ENCODE results near the gene ABHD16A.

ABHD16A gene

DNA sequence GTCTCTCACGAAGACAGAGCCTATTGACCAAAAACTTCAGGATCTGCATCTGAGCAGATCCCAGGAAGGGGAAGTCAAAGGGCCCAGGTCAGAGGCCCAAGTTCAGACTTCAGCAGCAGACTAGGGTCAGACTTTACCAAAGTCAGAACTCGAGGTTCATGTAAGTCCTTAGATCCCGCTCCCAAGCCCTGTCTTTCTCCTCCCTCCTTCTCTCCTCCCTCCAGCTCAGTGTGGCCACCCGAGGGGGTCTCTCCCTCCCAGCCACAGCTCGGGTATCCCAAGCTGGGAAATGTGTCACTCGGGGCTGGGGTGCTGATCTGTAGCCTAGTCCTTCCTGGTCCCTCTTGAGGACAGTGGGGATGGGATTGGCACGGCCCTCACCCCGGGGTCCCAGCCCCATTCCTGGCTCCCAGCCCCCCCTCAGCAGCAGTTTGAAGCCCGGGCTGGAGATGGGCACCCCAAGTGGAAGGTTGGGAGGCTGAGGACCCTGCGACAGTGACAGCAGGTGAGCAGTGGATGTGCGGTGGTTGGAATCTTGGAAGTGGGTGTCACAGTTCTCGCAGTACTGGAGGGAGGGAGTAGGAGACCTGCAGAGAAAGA lies 40.9 kb downstream of the ABHD16A start:
- DNase-seq (ENCODE audit: low spot score) = no peak

DNA sequence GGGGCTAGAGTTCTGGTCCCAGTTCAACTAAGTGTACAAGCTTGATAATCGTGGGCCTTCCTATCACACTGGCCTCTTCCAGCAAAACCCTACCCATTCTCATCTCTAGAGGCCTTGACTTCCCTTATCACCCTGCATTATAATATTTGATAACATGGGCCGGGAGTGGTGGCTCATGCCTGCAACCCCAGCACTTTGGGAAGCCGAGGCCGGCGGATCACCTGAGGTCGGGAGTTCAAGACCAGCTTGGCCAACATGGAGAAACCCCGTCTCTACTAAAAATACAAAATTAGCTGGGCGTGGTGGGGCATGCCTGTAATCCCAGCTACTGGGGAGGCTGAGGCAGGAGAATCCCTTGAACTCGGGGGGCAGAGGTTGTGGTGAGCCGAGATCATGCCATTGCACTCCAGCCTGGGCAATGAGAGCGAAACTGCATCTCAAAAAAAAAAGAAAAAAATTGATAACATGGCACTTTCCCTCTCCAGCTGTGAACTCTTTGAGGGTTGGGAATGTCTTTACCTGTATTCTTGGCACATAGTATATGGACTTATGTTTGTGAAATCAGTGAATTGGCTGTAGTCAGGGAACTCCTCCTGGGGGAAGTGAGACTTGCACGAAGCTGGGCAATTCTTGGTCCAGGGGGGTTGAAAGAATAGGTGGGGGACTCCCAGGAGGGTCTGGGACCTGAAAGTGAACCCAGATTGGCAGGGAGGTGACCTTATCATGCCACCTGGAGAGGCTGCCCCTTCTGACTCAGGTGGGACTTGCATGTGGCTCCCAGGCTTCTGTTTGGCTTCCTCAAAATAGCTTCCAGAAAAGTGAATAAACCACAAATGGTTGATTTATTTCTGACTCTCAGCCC lies 41.6 kb downstream of the ABHD16A start:
- no peak for DNase-seq (ENCODE audit: low spot score)

DNA sequence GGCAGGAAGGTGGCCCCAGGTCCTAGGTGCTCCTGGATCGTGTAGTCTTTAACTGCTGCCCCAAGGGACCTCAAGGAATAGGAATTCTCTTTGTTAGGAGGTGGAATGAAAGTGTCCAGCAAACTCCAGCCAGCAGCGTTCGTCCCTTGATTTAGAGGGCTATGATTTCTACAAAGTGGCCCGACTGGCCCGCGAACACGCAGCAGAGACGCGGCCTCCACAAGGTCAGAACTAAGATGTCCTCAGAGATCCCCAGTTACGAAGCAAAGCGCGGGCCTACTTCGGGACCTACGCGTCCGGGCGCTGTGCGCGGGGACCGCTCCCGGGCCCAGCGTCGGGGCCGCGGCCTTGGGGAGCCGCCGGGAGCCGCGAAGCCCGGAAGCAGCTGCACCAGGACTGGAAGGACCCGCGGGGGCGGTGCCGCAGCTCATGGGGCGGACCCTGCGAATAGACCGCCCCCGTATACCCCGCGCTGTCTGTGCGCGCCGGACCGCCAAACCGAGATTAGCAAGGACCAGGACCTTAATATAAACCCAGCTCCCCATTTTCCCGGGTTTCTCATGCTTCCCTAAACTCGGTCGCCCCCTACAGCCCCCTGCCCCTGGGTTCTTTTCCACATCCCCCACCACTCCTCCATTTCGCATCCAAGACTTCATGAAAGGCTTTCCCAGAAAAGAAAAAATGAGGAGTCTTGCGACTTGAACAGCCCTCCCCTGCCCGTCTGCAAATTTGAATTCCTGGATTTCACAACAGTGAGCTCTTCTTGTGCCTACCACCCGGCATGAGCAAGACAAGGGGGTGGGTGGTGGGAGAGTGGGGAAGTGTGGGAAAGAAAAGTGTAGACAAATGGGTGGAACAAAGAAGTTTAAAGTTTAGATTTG lies 42.5 kb downstream of the ABHD16A start, which contains the start of gene C6orf47:
TSS of gene C6orf47 (minus strand) at position 398 of the 881 bp plus-strand sequence. CDS start 831 bp downstream, outside the sequence.
- peak; percentile 83 for DNase-seq (ENCODE audit: low spot score)

- DNase-seq (ENCODE audit: low spot score) = no peak
Observed at GRCh38 chr6:31659649-31660380, 43.3 kb downstream of the ABHD16A start.

DNA sequence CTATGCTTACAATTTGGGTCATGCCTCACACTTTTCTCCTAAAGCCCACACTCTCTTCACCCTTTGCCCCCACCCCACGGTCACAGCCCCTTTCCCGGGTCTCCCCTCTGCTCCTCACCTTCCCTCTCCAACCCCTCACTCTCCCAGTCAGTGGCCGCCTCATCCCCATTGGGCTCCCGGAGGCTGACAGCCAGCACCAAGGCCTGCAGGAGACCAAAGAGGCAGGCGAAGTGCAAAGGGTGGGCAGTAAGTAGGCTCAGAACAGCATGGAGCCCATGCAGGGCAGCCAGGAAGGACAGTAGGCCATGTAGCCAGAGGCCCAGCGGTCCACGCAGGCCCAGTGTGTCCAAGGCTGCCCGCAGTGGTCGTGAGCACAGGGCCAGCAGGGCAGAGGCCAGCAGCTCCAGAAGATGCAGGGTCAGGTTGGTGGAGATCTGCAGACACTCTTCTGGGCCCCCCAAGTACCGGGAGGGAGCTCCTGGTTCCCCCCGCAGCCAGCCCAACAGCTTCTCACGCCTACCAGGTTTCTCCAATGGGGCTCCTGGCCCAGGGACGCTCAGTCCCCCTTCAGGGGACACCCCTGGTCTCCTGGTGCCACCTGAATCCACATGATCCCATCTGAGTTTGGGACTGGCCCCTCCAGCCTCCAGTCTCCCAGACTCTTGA lies 44.0 kb downstream of the ABHD16A start:
- no peak for DNase-seq (ENCODE audit: low spot score)

DNA sequence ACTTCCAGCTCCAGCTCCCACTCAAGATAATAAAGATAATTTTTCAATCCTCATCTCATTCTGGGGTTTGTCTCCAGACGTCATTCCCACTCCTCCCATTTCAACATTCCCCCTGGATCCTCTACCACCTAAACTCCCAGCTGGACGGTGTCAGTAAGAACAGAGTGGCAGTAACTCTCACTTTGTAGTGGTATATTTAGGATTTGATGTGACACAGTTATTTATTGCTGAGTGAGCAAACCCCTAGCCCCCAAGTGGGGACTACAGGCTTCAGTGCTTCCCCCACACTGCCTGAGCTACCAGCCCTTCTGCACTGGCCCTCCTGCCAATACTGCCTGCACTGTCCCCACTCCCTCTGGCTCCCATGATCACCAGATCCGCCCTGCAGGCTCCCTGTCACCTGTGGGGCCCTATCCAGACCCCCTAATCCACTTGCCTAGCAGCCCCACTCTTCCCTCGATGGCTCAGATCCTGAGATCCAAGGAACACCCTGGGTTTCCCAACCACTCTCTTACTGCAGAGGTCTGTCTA lies 44.9 kb downstream of the ABHD16A start:
- DNase-seq (ENCODE audit: low spot score) = no peak

- no peak for DNase-seq (ENCODE audit: low spot score)
Observed at GRCh38 chr6:31657406-31658157, 45.5 kb downstream of the ABHD16A start.

DNA sequence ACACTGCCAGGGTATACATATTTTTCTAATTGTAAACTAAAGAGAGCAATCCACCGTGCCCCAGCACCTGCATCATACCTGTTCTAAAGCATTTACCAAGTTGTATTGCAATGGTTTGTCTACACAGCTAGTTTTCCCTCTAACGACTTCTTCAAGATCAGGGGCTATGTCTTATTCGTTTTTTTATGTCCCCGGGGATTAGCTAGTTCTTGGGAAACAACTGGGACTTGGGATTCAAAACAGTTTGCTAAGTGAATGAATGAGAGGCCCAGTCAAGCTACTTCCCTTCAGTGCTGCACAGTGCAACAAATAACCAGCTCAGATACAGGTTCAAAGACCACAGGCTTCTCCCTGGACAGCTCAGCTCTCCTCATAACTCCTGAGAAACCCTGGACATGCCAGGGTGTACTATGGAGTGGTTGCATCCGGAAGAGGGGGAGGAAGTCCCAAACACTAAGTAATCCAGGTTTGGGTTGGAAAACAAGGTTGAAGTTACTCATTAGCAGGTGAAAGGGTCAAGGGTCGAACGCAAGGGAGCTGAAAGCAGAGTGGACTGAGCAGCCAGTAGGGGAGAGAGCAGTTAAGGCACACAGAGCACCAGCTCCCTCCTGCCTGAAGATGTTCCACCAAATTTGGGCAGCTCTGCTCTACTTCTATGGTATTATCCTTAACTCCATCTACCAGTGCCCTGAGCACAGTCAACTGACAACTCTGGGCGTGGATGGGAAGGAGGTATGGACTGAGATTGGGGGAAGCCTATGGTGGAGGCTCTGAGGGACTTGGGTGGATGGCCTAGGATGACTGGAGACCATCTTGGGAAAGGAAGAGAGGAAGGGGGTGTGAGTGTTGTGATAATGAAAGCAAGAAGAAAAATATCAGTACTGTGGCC lies 47.5 kb downstream of the ABHD16A start, which contains the start of gene APOM:
TSS of gene APOM (plus strand) at position 546 of the 889 bp plus-strand sequence. CDS start at position 619, 73 bp downstream.
- DNase-seq (ENCODE audit: low spot score) = no peak

GRCh38 chr6:31654574-31655348 lies 48.4 kb downstream of the ABHD16A start:
- no peak for DNase-seq (ENCODE audit: low spot score)

- DNase-seq (ENCODE audit: low spot score) = peak; percentile 95
Observed at GRCh38 chr6:31652925-31653724, 50.0 kb downstream of the ABHD16A start.

DNA sequence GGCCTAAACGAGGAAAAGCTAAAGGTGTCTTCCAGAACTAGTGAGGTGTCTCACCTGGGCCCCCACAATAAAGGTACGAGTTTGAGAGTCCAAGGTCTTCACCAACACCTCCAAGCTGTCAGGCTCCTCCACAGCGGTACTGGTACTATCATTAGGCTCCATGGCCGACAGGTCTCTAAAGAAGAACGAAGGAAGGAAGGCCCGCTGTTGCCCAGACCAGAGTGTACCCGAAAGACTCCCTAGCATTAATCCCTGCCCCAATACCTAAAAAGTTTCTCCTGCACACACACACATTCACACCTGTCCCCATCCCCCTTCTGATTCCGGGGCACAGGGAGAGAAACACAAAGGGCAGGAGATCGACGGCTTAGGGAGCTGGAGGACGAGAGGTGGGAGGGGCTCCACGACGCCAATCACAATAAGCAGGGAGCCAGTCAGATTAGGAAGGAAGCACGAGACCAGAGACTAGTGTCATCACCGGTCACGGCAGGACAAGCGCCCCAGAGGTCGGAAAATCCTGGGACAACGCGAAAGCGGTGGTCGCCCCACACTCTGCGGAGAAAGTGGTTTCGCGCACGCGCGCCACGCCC lies 51.4 kb downstream of the ABHD16A start:
- no peak for DNase-seq (ENCODE audit: low spot score)

DNA sequence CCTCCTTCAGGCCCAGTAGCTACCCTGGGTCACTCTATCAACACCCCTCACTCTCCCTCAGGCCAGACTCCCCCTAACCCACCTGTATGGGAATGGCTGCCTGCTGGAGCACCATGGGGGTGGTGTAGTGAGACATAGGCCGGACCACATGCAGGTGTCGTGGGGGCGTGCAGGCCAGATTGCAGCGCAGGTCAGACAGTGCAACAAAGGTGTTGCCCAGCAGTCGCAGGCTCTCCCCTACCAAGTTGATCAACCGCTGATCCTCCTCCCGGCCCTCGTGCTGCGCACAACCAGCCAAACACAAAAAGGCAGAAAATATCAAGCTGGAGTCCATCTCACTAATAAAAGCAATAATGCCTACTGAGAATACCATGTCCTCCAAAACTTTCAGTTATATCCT lies 57.8 kb downstream of the ABHD16A start:
- no peak for DNase-seq (ENCODE audit: low spot score)

DNA sequence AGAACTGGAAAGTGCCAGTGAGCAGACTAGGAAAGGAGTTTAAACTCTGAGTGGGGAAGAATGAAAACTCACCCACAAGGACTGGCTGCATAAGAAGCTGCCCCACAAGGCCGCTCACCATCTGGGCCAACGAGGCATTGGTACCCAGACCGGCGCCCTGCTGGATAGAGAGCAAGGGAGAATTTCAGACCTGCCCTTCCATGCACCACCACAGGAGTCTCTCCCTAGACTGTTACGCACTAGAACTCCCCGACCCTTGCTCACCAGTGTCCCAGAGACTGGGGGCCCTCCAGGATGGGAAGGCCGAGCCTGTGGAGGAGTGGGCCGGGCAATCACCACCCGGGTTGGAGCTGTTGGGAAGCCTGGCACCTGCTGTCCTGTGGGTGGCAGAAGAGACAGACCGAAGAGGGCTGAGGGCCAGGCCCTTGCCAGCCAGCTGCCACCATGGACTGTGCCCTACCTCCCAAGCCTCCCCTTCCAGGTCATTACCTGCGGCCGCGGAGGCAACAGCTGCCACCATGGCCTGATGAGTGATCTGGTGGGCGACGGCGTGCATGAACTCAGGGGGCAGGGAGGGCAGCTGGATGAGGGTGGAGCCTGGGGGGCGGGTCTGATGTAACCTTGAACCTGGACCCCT lies 59.2 kb downstream of the ABHD16A start:
- DNase-seq (ENCODE audit: low spot score) = no peak

GRCh38 chr6:31642798-31643570 lies 60.1 kb downstream of the ABHD16A start:
- no peak for DNase-seq (ENCODE audit: low spot score)

DNA sequence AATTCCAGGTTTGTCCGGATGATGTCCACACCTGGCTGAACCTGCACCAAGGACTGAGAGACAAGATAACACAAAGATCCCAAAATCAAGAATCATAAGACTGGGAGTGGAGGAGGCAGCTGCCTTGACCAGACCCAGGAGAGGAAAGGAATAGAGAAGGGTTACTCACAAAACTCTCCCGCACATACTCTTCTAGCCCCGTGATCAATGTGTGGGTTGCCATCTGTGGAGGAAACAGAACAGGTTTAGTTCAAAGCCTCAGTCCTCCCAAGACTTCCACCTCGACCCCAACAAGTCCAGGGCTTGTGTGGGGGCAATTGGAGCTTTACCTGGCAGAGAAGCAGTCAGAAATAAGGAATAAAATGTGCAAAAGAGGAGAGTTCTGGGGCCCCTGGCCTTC lies 61.8 kb downstream of the ABHD16A start:
- no peak for DNase-seq (ENCODE audit: low spot score)

DNA sequence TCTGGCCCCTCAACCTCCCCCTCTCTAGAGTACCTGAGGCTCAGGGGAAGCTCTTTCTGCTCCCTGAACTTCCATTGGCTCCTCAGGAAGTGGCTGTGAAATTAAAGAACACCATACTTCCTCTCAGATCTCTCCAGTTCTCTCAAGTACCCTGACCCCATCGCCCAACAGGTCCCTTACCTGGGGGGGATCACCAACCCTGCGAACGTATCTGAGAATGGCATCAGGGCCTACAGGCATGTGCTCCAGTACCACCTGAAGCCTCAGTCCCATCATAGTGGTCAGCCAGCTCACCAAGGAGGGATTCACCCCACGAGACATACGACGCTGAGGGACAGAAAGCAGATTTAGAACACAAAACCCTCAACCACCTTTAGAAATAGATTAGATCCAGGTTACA lies 62.5 kb downstream of the ABHD16A start:
- DNase-seq (ENCODE audit: low spot score) = no peak

Measured in cerebellar cortex (tissue), 1 donor.